DND-41 (cell line): Measurements from ENCODE around the gene HOXB8.

Source experiments
- ATAC-seq: fragments of 200-7000 bp; cut with Tn5 transposase; 3 replicates; pipeline ENCODE4 v1.9.1; 2021; ENCODE audit warnings: low read depth; ENCODE audit not compliant: insufficient read depth
- DNase-seq: peaks from one replicate; pipeline ENCODE4 v3.0.0-alpha.2; 2020
- H2AFZ ChIP-seq: 2 replicates; pipeline ENCODE4 v1.6.0; 2012; ENCODE audit warnings: low read depth, low read length
- H3K27ac ChIP-seq: 2 replicates; pipeline ENCODE4 v1.5.1; 2012; ENCODE audit warnings: low read length, inconsistent platforms
- H3K27me3 ChIP-seq: fragments of 200-600 bp; sonication (generic); 2 replicates; pipeline ENCODE4 v1.6.0; 2012; ENCODE audit warnings: low read length, mild to moderate bottlenecking, inconsistent platforms; ENCODE audit not compliant: insufficient read depth, poor library complexity
- H3K36me3 ChIP-seq: 2 replicates; pipeline ENCODE4 v1.5.1; 2012; ENCODE audit warnings: low read length, inconsistent platforms; ENCODE audit not compliant: insufficient read depth
- H3K4me1 ChIP-seq: 2 replicates; pipeline ENCODE4 v1.5.1; 2012; ENCODE audit warnings: mild to moderate bottlenecking, low read length; ENCODE audit not compliant: insufficient read depth
- H3K4me2 ChIP-seq: 2 replicates; pipeline ENCODE4 v1.6.0; 2012; ENCODE audit warnings: mild to moderate bottlenecking, moderate library complexity, low read length, inconsistent platforms; ENCODE audit not compliant: insufficient read depth
- H3K4me3 ChIP-seq, 2 experiments: fragments of 200-600 bp in 1 of 2; shearing (Covaris generic) in 1 of 2; 2 replicates each; pipeline ENCODE4 v1.5.1; 2012 to 2016; ENCODE audit warnings: inconsistent platforms in 2 of 2, low read length in 2 of 2, mild to moderate bottlenecking in 2 of 2, low read depth in 1 of 2, moderate library complexity in 1 of 2
- H3K79me2 ChIP-seq: 2 replicates; pipeline ENCODE4 v1.6.0; 2012; ENCODE audit warnings: low read length, inconsistent platforms; ENCODE audit not compliant: insufficient read depth
- H3K9ac ChIP-seq: 2 replicates; pipeline ENCODE4 v1.6.0; 2012; ENCODE audit warnings: low read depth, mild to moderate bottlenecking, inconsistent platforms, low read length, moderate library complexity
- H3K9me3 ChIP-seq: 2 replicates; pipeline ENCODE4 v1.5.1; 2012; ENCODE audit warnings: low read length, moderate library complexity, mild to moderate bottlenecking, inconsistent platforms; ENCODE audit not compliant: insufficient read depth, severe bottlenecking
- H4K20me1 ChIP-seq: 2 replicates; pipeline ENCODE4 v1.6.0; 2012; ENCODE audit warnings: low read length; ENCODE audit not compliant: insufficient read depth
- EZH2 ChIP-seq: IDR thresholded peaks from 3 replicates; pipeline ENCODE4 v1.6.1; 2012; ENCODE audit warnings: borderline replicate concordance, low read depth, mild to moderate bottlenecking, moderate library complexity, low read length, inconsistent platforms; ENCODE audit not compliant: severe bottlenecking
- TF ChIP-seq, protein P1 (sequence below): IDR thresholded peaks from 2 replicates; pipeline ENCODE4 v1.5.1; 2012; ENCODE audit warnings: borderline replicate concordance, low read length, moderate library complexity, mild to moderate bottlenecking; ENCODE audit not compliant: poor library complexity, severe bottlenecking; ENCODE audit errors: extremely low read depth

Gene HOXB8

GRCh38 chr17:48583708-48584222, 31.3 kb downstream of the HOXB8 start:
- Histone ChIP-seq H3K4me1 (peaks cover 6% of the 10 kb centered on the region; the same call in 1 of the 2 replicates), H3K4me2 (no peak overlapping the region), H2AFZ (no peak overlapping the region), H3K27me3 (peaks cover 28% of the 10 kb centered on the region), H4K20me1 (peaks cover 4% of the 10 kb centered on the region; the same call in 1 of the 2 replicates), H3K36me3 (no peaks in the 10 kb centered on the region), H3K79me2 (no peaks in the 10 kb centered on the region), H3K9me3 (no peaks in the 10 kb centered on the region), H3K4me3 (no peak overlapping the region), H3K9ac (no peak overlapping the region), H3K27ac (no peak overlapping the region)
- no peak for ATAC-seq
- no peak for DNase-seq
- TF ChIP-seq, protein P1, sequence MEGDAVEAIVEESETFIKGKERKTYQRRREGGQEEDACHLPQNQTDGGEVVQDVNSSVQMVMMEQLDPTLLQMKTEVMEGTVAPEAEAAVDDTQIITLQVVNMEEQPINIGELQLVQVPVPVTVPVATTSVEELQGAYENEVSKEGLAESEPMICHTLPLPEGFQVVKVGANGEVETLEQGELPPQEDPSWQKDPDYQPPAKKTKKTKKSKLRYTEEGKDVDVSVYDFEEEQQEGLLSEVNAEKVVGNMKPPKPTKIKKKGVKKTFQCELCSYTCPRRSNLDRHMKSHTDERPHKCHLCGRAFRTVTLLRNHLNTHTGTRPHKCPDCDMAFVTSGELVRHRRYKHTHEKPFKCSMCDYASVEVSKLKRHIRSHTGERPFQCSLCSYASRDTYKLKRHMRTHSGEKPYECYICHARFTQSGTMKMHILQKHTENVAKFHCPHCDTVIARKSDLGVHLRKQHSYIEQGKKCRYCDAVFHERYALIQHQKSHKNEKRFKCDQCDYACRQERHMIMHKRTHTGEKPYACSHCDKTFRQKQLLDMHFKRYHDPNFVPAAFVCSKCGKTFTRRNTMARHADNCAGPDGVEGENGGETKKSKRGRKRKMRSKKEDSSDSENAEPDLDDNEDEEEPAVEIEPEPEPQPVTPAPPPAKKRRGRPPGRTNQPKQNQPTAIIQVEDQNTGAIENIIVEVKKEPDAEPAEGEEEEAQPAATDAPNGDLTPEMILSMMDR = no peak
- no peak for TF ChIP-seq EZH2

GRCh38 chr17:48582750-48583069, 32.4 kb downstream of the HOXB8 start:
- no peaks in the 10 kb centered on the region for H3K36me3 ChIP-seq

DNA sequence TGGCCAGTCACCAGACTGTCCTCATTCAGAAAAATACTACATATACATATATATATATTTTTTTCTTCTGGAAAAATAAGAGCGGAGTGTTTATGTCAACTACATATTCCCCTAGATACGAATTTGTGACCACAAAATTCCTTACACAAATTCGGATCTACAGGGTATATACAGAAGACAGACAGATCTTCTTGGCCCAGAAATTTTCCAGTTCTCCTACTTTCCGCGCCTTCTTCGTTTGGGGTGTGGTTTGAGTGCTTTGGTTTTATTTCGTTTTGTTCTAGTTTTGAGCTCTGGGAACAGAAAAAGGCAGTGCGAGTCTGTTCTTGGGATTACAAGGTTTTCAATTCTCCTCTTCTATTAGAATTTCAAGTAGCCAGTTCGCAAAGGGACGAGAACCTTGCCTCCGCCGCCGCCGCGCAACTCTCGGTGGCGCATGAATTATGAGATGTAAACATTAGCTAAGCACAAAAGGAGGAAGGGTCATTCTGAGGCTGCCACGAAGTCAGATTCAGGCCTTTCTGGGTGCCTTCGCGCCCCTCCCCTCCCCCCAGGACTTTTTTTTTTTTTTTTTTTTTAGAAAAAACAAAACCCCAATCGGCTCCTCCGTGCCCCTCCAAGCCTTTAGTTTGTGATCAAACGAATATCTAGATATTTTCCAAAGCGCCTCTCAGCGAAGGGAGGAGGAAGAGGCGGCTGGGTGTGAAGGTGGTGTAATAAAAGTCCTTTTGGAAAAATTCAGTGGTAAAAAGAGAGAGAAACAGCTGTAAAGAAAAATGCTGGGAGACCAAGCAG, 35.1 kb downstream of the HOXB8 start:
- Histone ChIP-seq H3K27ac (no peak overlapping the region), H3K36me3 (no peaks in the 10 kb centered on the region), H2AFZ (no peak overlapping the region), H3K27me3 (peaks cover 5% of the 10 kb centered on the region), H3K4me2 (no peak overlapping the region), H3K9ac (no peak overlapping the region), H3K4me3 (no peak overlapping the region), H4K20me1 (peaks cover 4% of the 10 kb centered on the region; the same call in 1 of the 2 replicates), H3K79me2 (no peaks in the 10 kb centered on the region), H3K9me3 (no peaks in the 10 kb centered on the region), H3K4me1 (no peaks in the 10 kb centered on the region)
- no peak for ATAC-seq
- TF ChIP-seq, protein P1 = no peak
- no peak for TF ChIP-seq EZH2
- no peak for DNase-seq

More at GRCh38 chr17:48582750-48583069, 32.4 kb downstream of the HOXB8 start:
- TF ChIP-seq, protein P1 = no peak
- TF ChIP-seq EZH2 = no peak
- H3K4me3 ChIP-seq = no peak overlapping the region
- no peak overlapping the region for H3K27ac ChIP-seq
- peaks cover 6% of the 10 kb centered on the region; the same call in 1 of the 2 replicates for H3K4me1 ChIP-seq
- no peaks in the 10 kb centered on the region for H3K9me3 ChIP-seq
- H2AFZ ChIP-seq = no peak overlapping the region
- H4K20me1 ChIP-seq = peaks cover 4% of the 10 kb centered on the region; the same call in 1 of the 2 replicates
- no peak for ATAC-seq
- no peaks in the 10 kb centered on the region for H3K79me2 ChIP-seq
- no peak overlapping the region for H3K4me2 ChIP-seq
- no peak overlapping the region for H3K9ac ChIP-seq
- peaks cover 17% of the 10 kb centered on the region for H3K27me3 ChIP-seq
- DNase-seq = no peak
